SK-N-SH (cell line): ENCODE measurements around the gene FAM124A. TPM values are rescaled to one million over a fixed set of nuclear protein-coding genes. Genes with fewer than 3 reads are reported as not detected.

Experiments
- CTCF ChIA-PET: fragments of 300-600, 350-600 bp; formaldehyde crosslinking; extraction: SDS; loops from one replicate; lab custom pipeline; 2021; lab: Yijun Ruan, JAX
- POLR2A ChIA-PET: fragments of 350-600 bp; sonication (Branson Sonifier 250); formaldehyde crosslinking; extraction: SDS; loops from one replicate; lab custom pipeline; 2020; ENCODE audit warnings: antibody characterized with exemption, inconsistent platforms; lab: Yijun Ruan, JAX
- DNase-seq: peaks from one replicate; pipeline ENCODE4 v3.0.0; 2012
- H2AFZ ChIP-seq: fragments of 200-600 bp; sonication (generic); 2 replicates; pipeline ENCODE4 v1.8.1; 2016; ENCODE audit warnings: antibody characterized with exemption, mild to moderate bottlenecking, low read depth
- H3F3A ChIP-seq: fragments of 200-600 bp; sonication (generic); replicated peaks from 2 replicates; pipeline ENCODE3; 2016; ENCODE audit warnings: antibody characterized with exemption, mild to moderate bottlenecking; ENCODE audit not compliant: insufficient read depth
- H3K27ac ChIP-seq, 2 experiments: fragments of 200-500 bp in 1 of 2; fragments of 200-600 bp in 1 of 2; sonication (Bioruptor generic) in 1 of 2; sonication (generic), shearing (Covaris generic) in 1 of 2; 2 replicates each; pipeline versions ENCODE4 v1.5.1 to v1.6.1; 2014 to 2016; ENCODE audit warnings: low read depth in 2 of 2, inconsistent platforms in 1 of 2, low read length in 1 of 2, mild to moderate bottlenecking in 1 of 2, mixed read lengths in 1 of 2
- H3K27me3 ChIP-seq: fragments of 200-600 bp; sonication (generic), shearing (Covaris generic); 2 replicates; pipeline ENCODE4 v1.6.1; 2016; ENCODE audit warnings: mixed run types; ENCODE audit not compliant: insufficient read depth
- H3K36me3 ChIP-seq, 2 experiments: fragments of 200-500 bp in 1 of 2; fragments of 200-600 bp in 1 of 2; sonication (Bioruptor generic) in 1 of 2; sonication (generic) in 1 of 2; replicated peaks in 1 of 2; 2 replicates each; pipeline versions ENCODE3 to v1.5.1; 2014 to 2016; ENCODE audit warnings: low read length in 1 of 2, mild to moderate bottlenecking in 1 of 2; ENCODE audit not compliant: insufficient read depth in 2 of 2, control insufficient read depth in 1 of 2
- H3K4me1 ChIP-seq, 2 experiments: fragments of 200-500 bp in 1 of 2; fragments of 200-600 bp in 1 of 2; sonication (Bioruptor generic) in 1 of 2; sonication (generic), shearing (Covaris generic) in 1 of 2; 2 replicates each; pipeline versions ENCODE4 v1.5.1 to v1.6.1; 2014 to 2016; ENCODE audit warnings: low read depth in 1 of 2, low read length in 1 of 2, mixed run types in 1 of 2; ENCODE audit not compliant: insufficient read depth in 2 of 2, control insufficient read depth in 1 of 2
- H3K4me2 ChIP-seq: fragments of 200-600 bp; sonication (generic), shearing (Covaris generic); 2 replicates; pipeline ENCODE4 v1.6.1; 2017; ENCODE audit warnings: mixed run types
- H3K4me3 ChIP-seq, 2 experiments: fragments of 200-500 bp in 1 of 2; fragments of 200-600 bp in 1 of 2; sonication (Bioruptor generic) in 1 of 2; sonication (generic), shearing (Covaris generic) in 1 of 2; 2 replicates each; pipeline versions ENCODE4 v1.5.1 to v1.8.1; 2014 to 2016; ENCODE audit warnings: low read depth in 2 of 2, inconsistent platforms in 1 of 2, low read length in 1 of 2, mild to moderate bottlenecking in 1 of 2, mixed read lengths in 1 of 2, moderate library complexity in 1 of 2
- H3K79me2 ChIP-seq: fragments of 200-600 bp; sonication (generic); 2 replicates; pipeline ENCODE4 v1.8.1; 2017; ENCODE audit warnings: mild to moderate bottlenecking; ENCODE audit not compliant: insufficient read depth
- H3K9ac ChIP-seq: fragments of 200-600 bp; sonication (generic); 2 replicates; pipeline ENCODE4 v1.6.1; 2017; ENCODE audit warnings: mixed run types
- H3K9me2 ChIP-seq: fragments of 200-600 bp; sonication (generic); 2 replicates; pipeline ENCODE4 v1.6.1; 2017; ENCODE audit warnings: mixed run types
- H3K9me3 ChIP-seq: fragments of 200-600 bp; sonication (generic); 2 replicates; pipeline ENCODE4 v1.6.1; 2017; ENCODE audit warnings: mixed run types, mild to moderate bottlenecking, moderate library complexity
- H4K20me1 ChIP-seq: fragments of 200-600 bp; sonication (generic); 2 replicates; pipeline ENCODE4 v1.6.1; 2017; ENCODE audit warnings: mild to moderate bottlenecking, mixed run types; ENCODE audit not compliant: insufficient read depth
- CHD2 ChIP-seq: fragments of 150-350 bp; IDR thresholded peaks from 2 replicates; pipeline ENCODE4 v1.6.1; 2018; ENCODE audit warnings: low read length; ENCODE audit not compliant: partially characterized antibody
- CTCF ChIP-seq: fragments of 200-600 bp; sonication (generic); IDR thresholded peaks from 2 replicates; pipeline ENCODE4 v1.6.1; 2017; ENCODE audit warnings: antibody characterized with exemption, mild to moderate bottlenecking, moderate library complexity
- EP300 ChIP-seq, 2 experiments: IDR thresholded peaks; 2 replicates each; pipeline versions ENCODE4 v1.4.0 to v1.6.1; 2012; ENCODE audit warnings: borderline replicate concordance in 1 of 2, low read depth in 1 of 2, low read length in 1 of 2
- EZH2phosphoT487 ChIP-seq: fragments of 200-600 bp; sonication (generic); IDR thresholded peaks from 2 replicates; pipeline ENCODE4 v1.6.1; 2017; ENCODE audit warnings: low read depth, mixed run types, mild to moderate bottlenecking, antibody characterized with exemption, moderate library complexity, borderline replicate concordance
- FOXJ3 ChIP-seq: sonication (generic); formaldehyde crosslinking; IDR thresholded peaks from 2 replicates; pipeline ENCODE4 v1.5.1; 2020; ENCODE audit warnings: mild to moderate bottlenecking, missing genetic modification reagents
- FOXM1 ChIP-seq: IDR thresholded peaks from 2 replicates; pipeline ENCODE4 v1.4.0; 2012; ENCODE audit warnings: low read depth, mild to moderate bottlenecking
- GATA2 ChIP-seq: sonication (generic); formaldehyde crosslinking; IDR thresholded peaks from 2 replicates; pipeline ENCODE4 v1.5.0; 2020; ENCODE audit warnings: mild to moderate bottlenecking, missing genetic modification reagents
- JUND ChIP-seq: IDR thresholded peaks from 2 replicates; pipeline ENCODE4 v1.4.0; 2012
- MXI1 ChIP-seq: IDR thresholded peaks from 2 replicates; pipeline ENCODE4 v1.6.1; 2012; ENCODE audit warnings: mild to moderate bottlenecking, low read depth, low read length, improper control_type of control experiment
- NFIC ChIP-seq: IDR thresholded peaks from 2 replicates; pipeline ENCODE4 v1.4.0; 2012; ENCODE audit warnings: borderline replicate concordance
- POLR2AphosphoS5 ChIP-seq: IDR thresholded peaks from 2 replicates; pipeline ENCODE4 v1.6.1; 2012; ENCODE audit warnings: low read depth, low read length
- RAD21 ChIP-seq: IDR thresholded peaks from 2 replicates; pipeline ENCODE4 v1.6.1; 2012; ENCODE audit warnings: mild to moderate bottlenecking, low read length
- RFX5 ChIP-seq: IDR thresholded peaks from 2 replicates; pipeline ENCODE4 v1.6.1; 2012; ENCODE audit warnings: mild to moderate bottlenecking, improper control_type of control experiment, low read length
- SMC3 ChIP-seq: IDR thresholded peaks from 2 replicates; pipeline ENCODE4 v1.6.1; 2012; ENCODE audit warnings: low read depth, low read length, improper control_type of control experiment
- TCF12 ChIP-seq: IDR thresholded peaks from 2 replicates; pipeline ENCODE4 v1.4.0; 2012
- USF1 ChIP-seq: IDR thresholded peaks from 2 replicates; pipeline ENCODE4 v1.4.0; 2012; ENCODE audit warnings: low read depth, borderline replicate concordance
- USF2 ChIP-seq: fragments of 150-350 bp; IDR thresholded peaks from 2 replicates; pipeline ENCODE4 v1.6.1; 2017; ENCODE audit warnings: antibody characterized with exemption, low read length, low read depth, borderline replicate concordance
- YY1 ChIP-seq: IDR thresholded peaks from 2 replicates; pipeline ENCODE4 v1.4.0; 2012; ENCODE audit warnings: low read depth, mild to moderate bottlenecking
- ZBTB33 ChIP-seq: IDR thresholded peaks from 2 replicates; pipeline ENCODE4 v1.4.0; 2012; ENCODE audit warnings: low read depth, borderline replicate concordance
- WGBS: methylation state at CpG from one replicate; pipeline ENCODE4 v1.1.6; 2017; ENCODE audit warnings: low lambda C conversion rate; 5-methylcytosine and 5-hydroxymethylcytosine counted together
- polyA plus RNA-seq, 3 experiments: library from polyadenylated mRNA; depleted of rRNA; stranded (reverse); fragments of >200 nt; gene quantifications; 2 replicates each; pipeline ENCODE4 v1.2.3, GENCODE V29; 2012

The FAM124A gene
- polyA plus RNA-seq, 1 of the 3 experiments (the other 2 are of a cell fraction) = 1.5 TPM

- H3K27me3 ChIP-seq = no peaks in the 10 kb centered on the region; the same call in 1 of the 2 replicates
- H3K4me1 ChIP-seq = no peaks in the 10 kb centered on the region
- ChIA-PET POLR2A (no interaction called here), CTCF (interaction anchor here (1.0 to 1.1 kb wide), 2 partner anchors 20 to 147 kb away, joined by 3 read pairs; no protein-coding TSS in a partner anchor)
- H2AFZ ChIP-seq = no peak overlapping the region
- H3K27ac ChIP-seq = no peak overlapping the region
- H3K9me3 ChIP-seq = no peaks in the 10 kb centered on the region
- DNase-seq = no peak
- no peaks in the 10 kb centered on the region for H3K9me2 ChIP-seq
- H4K20me1 ChIP-seq = no peaks in the 10 kb centered on the region
- no peaks in the 10 kb centered on the region for H3K79me2 ChIP-seq
- no peak overlapping the region for H3K4me3 ChIP-seq
- H3K4me2 ChIP-seq = no peak overlapping the region
- 71% methylated on average over 7 of the region's 7 CpGs for WGBS
- H3F3A ChIP-seq = no peaks in the 10 kb centered on the region
- no peaks in the 10 kb centered on the region for H3K36me3 ChIP-seq
- no peak overlapping the region for H3K9ac ChIP-seq
- no peak for TF ChIP-seq JUND
- no peak for TF ChIP-seq USF1
- TF ChIP-seq CHD2 = no peak
- TF ChIP-seq RFX5 = no peak
- no peak for TF ChIP-seq EZH2phosphoT487
- no peak for TF ChIP-seq MXI1
- no peak for TF ChIP-seq USF2
- no peak for TF ChIP-seq SMC3
- TF ChIP-seq FOXJ3 (CRISPR knock-in tag) = no peak
- no peak for TF ChIP-seq GATA2 (CRISPR knock-in tag)
- TF ChIP-seq ZBTB33 = no peak
- TF ChIP-seq FOXM1 = no peak
- no peak for TF ChIP-seq POLR2AphosphoS5
- no peak for TF ChIP-seq YY1
- TF ChIP-seq TCF12 = no peak
- TF ChIP-seq EP300 (IDR thresholded peaks at IDR 0.05; ENCODE audit: borderline replicate concordance in 1 of 2, low read depth in 1 of 2, low read length in 1 of 2) = no peak
- no peak for TF ChIP-seq NFIC
- no peak for TF ChIP-seq CTCF
- TF ChIP-seq RAD21 = no peak
Measured at GRCh38 chr13:51305271-51305967, 83.2 kb downstream of the FAM124A start.
